SJSA1 (cell line): ENCODE results near the gene KMT2A. TPM values are rescaled to one million over a fixed set of nuclear protein-coding genes. Genes with fewer than 3 reads are reported as not detected.
A peak's percentile ranks its signal among the peaks of the same experiment; 100 is the strongest.

Experiments used
- DNase-seq, 2 experiments: peaks; one replicate each; pipeline ENCODE4 v3.0.0-alpha.2; 2015 to 2020; ENCODE audit warnings: low spot score in 2 of 2, low read depth in 1 of 2
- H3K27ac ChIP-seq: fragments of 250-450 bp; sonication (Bioruptor Pico); 2 replicates; pipeline ENCODE4 v1.5.1; 2020; ENCODE audit warnings: mild to moderate bottlenecking, moderate library complexity
- H3K27me3 ChIP-seq: fragments of 250-450 bp; sonication (Bioruptor Pico); replicated peaks from 2 replicates; pipeline ENCODE4 v1.5.1; 2020; ENCODE audit warnings: mild to moderate bottlenecking, moderate library complexity
- H3K36me3 ChIP-seq: fragments of 250-450 bp; sonication (Bioruptor Pico); 2 replicates; pipeline ENCODE4 v1.5.1; 2020; ENCODE audit warnings: mild to moderate bottlenecking
- H3K4me1 ChIP-seq: fragments of 250-450 bp; sonication (Bioruptor Pico); replicated peaks from 2 replicates; pipeline ENCODE4 v1.6.1; 2021; ENCODE audit warnings: mild to moderate bottlenecking
- H3K4me3 ChIP-seq: fragments of 250-450 bp; sonication (Bioruptor Pico); 2 replicates; pipeline ENCODE4 v1.5.1; 2020; ENCODE audit warnings: mild to moderate bottlenecking
- H3K9me3 ChIP-seq: fragments of 250-450 bp; sonication (Bioruptor Pico); replicated peaks from 2 replicates; pipeline ENCODE4 v1.5.1; 2020; ENCODE audit warnings: mild to moderate bottlenecking
- total RNA-seq: library from RNA; depleted of rRNA; stranded (reverse); fragments of >200 nt; shearing (Covaris generic); gene quantifications from 2 replicates; pipeline ENCODE4 v1.2.3, GENCODE V29; 2014

Gene KMT2A
- total RNA-seq, 1 experiment from 2014 or later = 13.4 TPM

GRCh38 chr11:118484405-118484804 lies 48.1 kb downstream of the KMT2A start:
- Histone ChIP-seq H3K27ac (no peak overlapping the region), H3K4me1 (no peaks in the 10 kb centered on the region), H3K36me3 (peaks cover 39% of the 10 kb centered on the region), H3K9me3 (no peaks in the 10 kb centered on the region), H3K4me3 (no peak overlapping the region), H3K27me3 (no peaks in the 10 kb centered on the region)
- DNase-seq = no peak

- H3K27me3 ChIP-seq = no peaks in the 10 kb centered on the region
- H3K9me3 ChIP-seq = no peaks in the 10 kb centered on the region
- DNase-seq = no peak
- H3K36me3 ChIP-seq = peaks cover 40% of the 10 kb centered on the region
- no peak overlapping the region for H3K4me3 ChIP-seq
- no peak overlapping the region for H3K27ac ChIP-seq
- no peaks in the 10 kb centered on the region for H3K4me1 ChIP-seq
These were observed 49.0 kb downstream of the KMT2A start for GRCh38 chr11:118485273-118485672.

DNA sequence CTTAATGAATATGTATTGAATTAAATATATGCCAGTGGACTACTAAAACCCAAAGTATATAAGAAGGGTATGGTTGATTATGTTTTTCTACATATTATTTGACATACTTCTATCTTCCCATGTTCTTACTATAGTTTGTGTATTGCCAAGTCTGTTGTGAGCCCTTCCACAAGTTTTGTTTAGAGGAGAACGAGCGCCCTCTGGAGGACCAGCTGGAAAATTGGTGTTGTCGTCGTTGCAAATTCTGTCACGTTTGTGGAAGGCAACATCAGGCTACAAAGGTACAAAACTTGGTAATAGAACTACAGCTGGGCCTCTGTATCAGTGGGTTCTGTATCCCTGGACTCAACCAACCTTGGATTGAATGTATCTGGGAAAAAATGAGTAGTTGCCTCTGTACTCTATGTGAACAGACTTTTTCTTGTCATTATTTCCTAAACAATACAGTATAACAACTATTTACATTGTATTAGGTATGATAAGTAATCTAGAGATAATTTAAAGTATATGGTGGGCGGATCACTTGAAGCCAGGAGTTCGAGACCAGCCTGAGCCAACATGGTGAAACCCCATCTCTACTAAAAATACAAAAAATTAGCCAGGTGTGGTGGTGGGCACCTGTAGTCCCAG lies 52.3 kb downstream of the KMT2A start:
- peaks cover 45% of the 10 kb centered on the region for H3K36me3 ChIP-seq
- peak; percentile 23 to 47 for DNase-seq

DNA sequence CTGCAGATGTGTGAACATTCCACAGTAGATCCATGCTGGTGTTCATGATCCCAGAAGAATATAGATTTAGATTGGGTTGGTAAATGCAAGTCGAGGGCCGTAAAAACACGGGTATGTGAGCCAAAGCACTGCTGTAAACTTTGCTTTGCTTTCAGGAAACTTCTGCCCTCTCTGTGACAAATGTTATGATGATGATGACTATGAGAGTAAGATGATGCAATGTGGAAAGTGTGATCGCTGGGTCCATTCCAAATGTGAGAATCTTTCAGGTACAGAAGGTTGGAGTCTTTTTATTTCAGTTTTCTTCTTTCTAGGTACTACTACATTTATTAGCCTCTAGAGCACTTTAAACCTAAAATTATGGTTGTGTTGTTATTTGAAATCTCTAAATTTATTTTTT lies 54.7 kb downstream of the KMT2A start:
- Histone ChIP-seq H3K4me3 (no peak overlapping the region), H3K36me3 (peaks cover 39% of the 10 kb centered on the region)

More for the DNA sequence above, 52.3 kb downstream of the KMT2A start:
- no peak overlapping the region for H3K27ac ChIP-seq
- no peaks in the 10 kb centered on the region for H3K4me1 ChIP-seq
- H3K27me3 ChIP-seq = no peaks in the 10 kb centered on the region
- no peaks in the 10 kb centered on the region for H3K9me3 ChIP-seq
- no peak overlapping the region for H3K4me3 ChIP-seq

DNA sequence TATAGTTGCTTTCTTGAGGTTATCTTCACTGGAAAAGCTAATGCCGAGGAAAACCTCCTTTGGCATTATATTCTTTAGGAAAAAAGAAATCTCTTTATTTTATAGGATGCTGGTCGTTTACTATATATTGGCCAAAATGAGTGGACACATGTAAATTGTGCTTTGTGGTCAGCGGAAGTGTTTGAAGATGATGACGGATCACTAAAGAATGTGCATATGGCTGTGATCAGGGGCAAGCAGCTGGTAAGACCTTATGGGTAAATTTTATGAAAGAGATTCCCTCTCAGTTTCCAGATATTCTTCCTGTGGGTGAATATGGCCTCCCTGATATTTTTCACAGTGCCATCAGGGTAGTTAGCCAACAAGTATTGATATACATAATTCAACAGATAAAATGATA lies 61.5 kb downstream of the KMT2A start:
- peak in 1 of 2 experiments; percentile 4 for DNase-seq
- peaks cover 43% of the 10 kb centered on the region for H3K36me3 ChIP-seq

More for the DNA sequence above, 54.7 kb downstream of the KMT2A start:
- Histone ChIP-seq H3K27me3 (no peaks in the 10 kb centered on the region), H3K4me1 (no peaks in the 10 kb centered on the region), H3K27ac (no peak overlapping the region), H3K9me3 (no peaks in the 10 kb centered on the region)
- no peak for DNase-seq

DNA sequence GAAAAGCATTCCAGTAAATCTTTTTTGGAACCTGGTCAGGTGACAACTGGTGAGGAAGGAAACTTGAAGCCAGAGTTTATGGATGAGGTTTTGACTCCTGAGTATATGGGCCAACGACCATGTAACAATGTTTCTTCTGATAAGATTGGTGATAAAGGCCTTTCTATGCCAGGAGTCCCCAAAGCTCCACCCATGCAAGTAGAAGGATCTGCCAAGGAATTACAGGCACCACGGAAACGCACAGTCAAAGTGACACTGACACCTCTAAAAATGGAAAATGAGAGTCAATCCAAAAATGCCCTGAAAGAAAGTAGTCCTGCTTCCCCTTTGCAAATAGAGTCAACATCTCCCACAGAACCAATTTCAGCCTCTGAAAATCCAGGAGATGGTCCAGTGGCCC lies 66.9 kb downstream of the KMT2A start:
- H3K4me1 ChIP-seq = no peaks in the 10 kb centered on the region
- no peak for DNase-seq
- H3K9me3 ChIP-seq = no peaks in the 10 kb centered on the region
- peaks cover 43% of the 10 kb centered on the region for H3K36me3 ChIP-seq
- no peak overlapping the region for H3K4me3 ChIP-seq
- no peak overlapping the region for H3K27ac ChIP-seq
- H3K27me3 ChIP-seq = no peaks in the 10 kb centered on the region

More for the DNA sequence above, 61.5 kb downstream of the KMT2A start:
- no peak overlapping the region for H3K4me3 ChIP-seq
- H3K4me1 ChIP-seq = peaks cover 4% of the 10 kb centered on the region; the same call in 1 of the 2 replicates
- H3K27ac ChIP-seq = no peak overlapping the region
- no peaks in the 10 kb centered on the region for H3K27me3 ChIP-seq
- no peaks in the 10 kb centered on the region for H3K9me3 ChIP-seq

DNA sequence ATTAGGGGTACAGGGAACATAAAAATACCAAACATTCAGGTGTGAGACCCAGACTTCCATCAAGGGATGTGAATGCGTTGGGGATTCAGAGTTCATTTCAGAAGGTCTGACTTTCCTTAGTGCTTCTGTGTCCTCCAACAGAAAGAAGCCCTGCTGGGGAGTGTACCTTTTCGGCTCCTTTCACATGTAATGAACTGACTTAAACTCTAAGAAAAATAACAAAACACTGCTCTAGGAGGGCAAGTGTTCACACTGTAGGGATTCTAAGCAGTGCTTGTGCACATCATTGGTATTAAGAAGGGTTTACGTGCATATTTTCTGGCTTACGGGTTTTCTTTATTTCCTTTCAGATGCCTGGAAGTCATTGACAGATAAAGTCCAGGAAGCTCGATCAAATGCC lies 75.3 kb downstream of the KMT2A start:
- DNase-seq = no peak
- H3K27ac ChIP-seq = no peak overlapping the region
- H3K27me3 ChIP-seq = no peaks in the 10 kb centered on the region
- H3K9me3 ChIP-seq = no peaks in the 10 kb centered on the region
- no peak overlapping the region for H3K4me3 ChIP-seq
- H3K4me1 ChIP-seq = no peaks in the 10 kb centered on the region
- H3K36me3 ChIP-seq = peaks cover 28% of the 10 kb centered on the region

GRCh38 chr11:118514103-118514502 lies 77.8 kb downstream of the KMT2A start:
- H3K36me3 ChIP-seq = peaks cover 22% of the 10 kb centered on the region
- no peak for DNase-seq
- H3K4me1 ChIP-seq = no peaks in the 10 kb centered on the region
- H3K4me3 ChIP-seq = no peak overlapping the region
- no peak overlapping the region for H3K27ac ChIP-seq
- H3K27me3 ChIP-seq = no peaks in the 10 kb centered on the region
- H3K9me3 ChIP-seq = no peaks in the 10 kb centered on the region

DNA sequence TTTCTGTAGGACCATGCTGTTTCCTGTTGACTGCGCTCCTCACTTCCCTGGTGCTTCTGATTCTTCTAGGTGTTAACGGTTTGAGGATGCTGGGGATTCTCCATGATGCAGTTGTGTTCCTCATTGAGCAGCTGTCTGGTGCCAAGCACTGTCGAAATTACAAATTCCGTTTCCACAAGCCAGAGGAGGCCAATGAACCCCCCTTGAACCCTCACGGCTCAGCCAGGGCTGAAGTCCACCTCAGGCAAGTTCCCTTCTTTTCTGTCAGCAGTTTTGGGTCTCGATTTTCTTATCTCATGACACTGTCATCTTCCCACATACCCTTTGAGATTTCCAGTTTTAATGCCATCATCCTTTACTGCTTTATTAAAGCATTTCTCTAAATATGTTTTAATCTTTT lies 83.3 kb downstream of the KMT2A start:
- Histone ChIP-seq H3K9me3 (no peaks in the 10 kb centered on the region), H3K36me3 (peaks cover 12% of the 10 kb centered on the region), H3K27me3 (no peaks in the 10 kb centered on the region), H3K4me3 (no peak overlapping the region), H3K27ac (no peak overlapping the region), H3K4me1 (no peaks in the 10 kb centered on the region)
- DNase-seq = no peak

- no peak for DNase-seq
- H3K27ac ChIP-seq = no peak overlapping the region
- H3K27me3 ChIP-seq = no peaks in the 10 kb centered on the region
- H3K4me3 ChIP-seq = no peak overlapping the region
- H3K36me3 ChIP-seq = peaks cover 8% of the 10 kb centered on the region
- H3K4me1 ChIP-seq = no peaks in the 10 kb centered on the region
- H3K9me3 ChIP-seq = no peaks in the 10 kb centered on the region
These were observed 85.6 kb downstream of the KMT2A start for GRCh38 chr11:118521892-118522311.

GRCh38 chr11:118522571-118523072 lies 86.3 kb downstream of the KMT2A start:
- no peak overlapping the region for H3K27ac ChIP-seq
- peaks cover 8% of the 10 kb centered on the region for H3K36me3 ChIP-seq

DNA sequence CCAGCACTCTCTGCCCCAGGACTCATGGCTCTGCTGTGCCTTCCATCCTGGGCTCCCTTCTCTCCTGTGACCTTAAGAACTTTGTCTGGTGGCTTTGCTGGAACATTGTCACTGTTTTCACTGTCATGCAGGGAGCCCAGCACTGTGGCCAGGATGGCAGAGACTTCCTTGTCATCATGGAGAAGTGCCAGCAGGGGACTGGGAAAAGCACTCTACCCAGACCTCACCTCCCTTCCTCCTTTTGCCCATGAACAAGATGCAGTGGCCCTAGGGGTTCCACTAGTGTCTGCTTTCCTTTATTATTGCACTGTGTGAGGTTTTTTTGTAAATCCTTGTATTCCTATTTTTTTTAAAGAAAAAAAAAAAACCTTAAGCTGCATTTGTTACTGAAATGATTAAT lies 88.1 kb downstream of the KMT2A start:
- Histone ChIP-seq H3K27ac (no peak overlapping the region), H3K27me3 (no peaks in the 10 kb centered on the region), H3K9me3 (no peaks in the 10 kb centered on the region), H3K4me1 (no peaks in the 10 kb centered on the region), H3K36me3 (peaks cover 8% of the 10 kb centered on the region), H3K4me3 (no peak overlapping the region)
- no peak for DNase-seq

More at GRCh38 chr11:118522571-118523072, 86.3 kb downstream of the KMT2A start:
- Histone ChIP-seq H3K9me3 (no peaks in the 10 kb centered on the region), H3K4me3 (no peak overlapping the region), H3K4me1 (no peaks in the 10 kb centered on the region), H3K27me3 (no peaks in the 10 kb centered on the region)
- DNase-seq = no peak

DNA sequence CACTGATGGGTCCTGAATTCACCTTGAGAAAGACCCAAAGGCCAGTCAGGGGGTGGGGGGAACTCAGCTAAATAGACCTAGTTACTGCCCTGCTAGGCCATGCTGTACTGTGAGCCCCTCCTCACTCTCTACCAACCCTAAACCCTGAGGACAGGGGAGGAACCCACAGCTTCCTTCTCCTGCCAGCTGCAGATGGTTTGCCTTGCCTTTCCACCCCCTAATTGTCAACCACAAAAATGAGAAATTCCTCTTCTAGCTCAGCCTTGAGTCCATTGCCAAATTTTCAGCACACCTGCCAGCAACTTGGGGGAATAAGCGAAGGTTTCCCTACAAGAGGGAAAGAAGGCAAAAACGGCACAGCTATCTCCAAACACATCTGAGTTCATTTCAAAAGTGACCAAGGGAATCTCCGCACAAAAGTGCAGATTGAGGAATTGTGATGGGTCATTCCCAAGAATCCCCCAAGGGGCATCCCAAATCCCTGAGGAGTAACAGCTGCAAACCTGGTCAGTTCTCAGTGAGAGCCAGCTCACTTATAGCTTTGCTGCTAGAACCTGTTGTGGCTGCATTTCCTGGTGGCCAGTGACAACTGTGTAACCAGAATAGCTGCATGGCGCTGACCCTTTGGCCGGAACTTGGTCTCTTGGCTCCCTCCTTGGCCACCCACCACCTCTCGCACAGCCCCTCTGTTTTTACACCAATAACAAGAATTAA lies 88.6 kb downstream of the KMT2A start:
- H3K9me3 ChIP-seq = no peaks in the 10 kb centered on the region
- H3K4me1 ChIP-seq = peaks cover under 1% of the 10 kb centered on the region; the same call in 1 of the 2 replicates
- no peak for DNase-seq
- H3K27ac ChIP-seq = no peak overlapping the region
- no peak overlapping the region for H3K4me3 ChIP-seq
- H3K27me3 ChIP-seq = no peaks in the 10 kb centered on the region
- peaks cover 8% of the 10 kb centered on the region for H3K36me3 ChIP-seq

GRCh38 chr11:118526688-118527087 lies 90.4 kb downstream of the KMT2A start:
- H3K27ac ChIP-seq = no peak overlapping the region
- peaks cover 13% of the 10 kb centered on the region for H3K4me1 ChIP-seq
- 0 out of 2 replicates have a peak, but pooled peaks cover 3% of the 10 kb centered on the region for H3K9me3 ChIP-seq
- no peak for DNase-seq
- no peak overlapping the region for H3K4me3 ChIP-seq
- peaks cover 3% of the 10 kb centered on the region; the same call in 1 of the 2 replicates for H3K36me3 ChIP-seq
- no peaks in the 10 kb centered on the region for H3K27me3 ChIP-seq
